ENCODE data around the gene RPL36AL. TPM values are rescaled to one million over a fixed set of nuclear protein-coding genes. Genes with fewer than 3 reads are reported as not detected.
A peak's percentile ranks its signal among the peaks of the same experiment; 100 is the strongest.
"Not testable (repeated sequence)": the region's sequence is repeated elsewhere in the genome, so short reads cannot be mapped to it uniquely, and the experiment has no call there.

Gene RPL36AL
- polyA plus RNA-seq, 1 donor: 150 TPM

DNA sequence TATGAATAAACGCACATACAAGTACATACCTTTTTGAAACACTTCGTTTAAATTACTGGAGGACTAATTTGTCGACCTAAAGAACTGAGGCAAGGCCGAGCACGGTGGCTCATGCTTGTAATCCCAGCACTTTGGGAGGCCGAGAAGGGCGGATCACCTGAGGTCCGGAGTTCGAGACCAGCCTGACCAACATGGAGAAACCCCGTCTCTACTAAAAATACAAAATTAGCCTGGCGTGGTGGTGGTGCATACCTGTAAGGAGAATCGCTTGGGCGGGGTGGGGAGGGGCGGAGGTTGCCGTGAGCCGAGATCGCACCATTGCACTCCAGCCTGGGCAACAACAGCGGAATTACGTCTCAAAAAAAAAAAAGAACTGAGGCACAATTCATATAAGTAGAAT is 1.2 kb downstream of the RPL36AL start:
- DNase-seq: not testable (repeated sequence)

DNA sequence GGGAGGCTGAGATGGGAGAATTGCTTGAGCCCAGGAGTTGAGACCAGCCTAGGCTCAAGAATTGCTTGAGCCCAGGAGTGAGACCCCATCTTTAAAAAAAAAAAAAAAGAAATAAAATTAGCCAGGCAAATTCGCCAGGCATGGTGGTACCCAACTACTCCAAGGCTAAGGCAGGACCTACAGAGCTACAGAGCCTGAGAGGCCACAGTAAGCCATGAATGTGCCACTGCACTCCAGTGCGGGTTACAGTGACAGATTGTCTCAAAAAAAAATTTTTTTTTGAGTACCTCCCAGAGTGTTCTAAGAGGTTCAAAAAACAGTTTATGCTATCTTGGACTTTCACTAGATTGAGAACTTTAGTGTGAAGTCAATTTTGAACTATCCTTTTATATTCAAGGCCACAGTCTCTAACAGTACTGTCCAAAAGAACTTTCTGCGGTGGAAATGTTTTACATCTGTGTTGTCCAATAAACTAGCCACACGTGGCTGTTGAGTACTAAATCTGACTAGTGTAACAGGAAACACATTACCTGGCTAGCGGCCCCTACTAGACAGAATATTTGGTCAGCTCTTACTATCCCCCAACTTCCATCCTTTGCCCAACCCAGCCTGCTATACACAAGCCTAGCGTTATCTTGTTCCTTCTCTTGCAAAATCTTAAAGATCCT is 2.4 kb downstream of the RPL36AL start:
- no peak for DNase-seq

DNA sequence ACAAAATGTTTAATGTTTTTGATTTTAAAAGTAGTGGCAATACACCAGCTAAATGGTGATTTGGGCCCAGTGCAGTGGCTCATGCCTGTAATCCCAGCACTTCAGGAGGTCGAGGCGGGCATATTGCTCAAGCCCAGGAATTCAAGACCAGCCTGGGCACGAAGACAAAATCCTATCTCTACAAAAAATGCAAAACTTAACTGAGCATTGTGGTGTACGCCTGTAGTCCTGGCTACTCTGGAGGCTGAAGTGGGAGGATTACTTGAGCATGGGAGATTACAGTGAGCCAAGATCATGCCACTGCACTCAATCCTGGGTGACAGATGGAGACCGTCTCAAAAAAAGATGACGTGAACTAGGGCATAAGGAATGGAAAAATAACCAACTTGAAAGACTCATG is 4.7 kb downstream of the RPL36AL start:
- no peak for DNase-seq

DNA sequence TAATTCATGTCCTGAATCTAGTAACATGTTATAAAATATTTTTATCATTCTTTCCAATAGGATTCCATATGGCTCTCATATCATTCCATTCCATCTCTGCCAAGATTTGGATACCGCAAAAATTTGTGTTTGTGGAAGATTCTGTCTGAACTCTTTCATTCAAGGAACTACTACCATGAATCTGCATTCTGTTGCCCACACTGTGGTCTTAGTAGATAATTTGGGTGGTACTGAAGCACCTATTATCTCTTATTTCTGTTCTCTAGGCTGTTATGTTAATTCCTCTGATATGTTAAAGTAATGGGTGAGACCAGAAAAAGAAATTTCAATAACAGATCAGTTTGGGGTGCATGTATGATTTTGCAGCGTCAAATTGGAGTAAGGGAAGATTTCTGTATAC is 6.2 kb downstream of the RPL36AL start:
- DNase-seq: no peak

DNA sequence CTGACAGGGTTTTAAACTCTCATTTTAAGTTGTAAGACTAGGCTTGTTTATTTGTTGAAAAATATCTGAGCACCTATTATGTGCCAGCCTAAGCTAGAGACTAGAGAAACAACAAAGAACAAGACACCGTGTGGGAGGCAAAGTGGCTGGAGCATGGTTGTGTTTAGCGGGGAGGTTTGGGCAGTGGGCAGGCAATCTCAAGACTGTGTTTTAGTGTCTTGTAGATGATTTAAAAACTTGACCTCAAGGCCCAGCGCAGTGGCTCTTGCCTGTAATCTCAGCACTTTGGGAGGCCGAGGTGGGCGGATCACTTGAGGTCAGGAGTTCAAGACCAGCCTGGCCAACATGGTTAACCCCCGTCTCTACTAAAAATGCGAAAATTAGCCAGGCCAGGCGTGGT is 7.8 kb downstream of the RPL36AL start:
- DNase-seq: no peak

DNA sequence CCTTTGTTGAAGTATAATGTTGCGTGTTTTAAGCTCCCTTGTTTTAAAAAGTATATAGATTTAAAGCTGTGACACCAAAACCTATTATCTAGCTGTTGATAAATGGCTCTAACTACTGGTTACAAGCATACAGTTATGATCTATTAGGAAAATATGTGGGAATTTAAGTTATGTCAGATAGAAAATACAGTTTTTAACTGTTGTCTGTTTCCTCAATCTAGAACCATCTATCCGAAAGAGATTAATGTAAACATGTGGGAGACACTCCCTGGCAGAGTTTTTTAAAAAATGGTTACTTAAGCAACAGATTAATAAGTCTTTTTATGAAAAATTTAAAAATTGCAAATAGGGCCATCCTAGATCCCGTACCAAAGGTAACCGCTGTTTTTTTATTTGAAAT is 8.2 kb downstream of the RPL36AL start:
- DNase-seq: no peak

DNA sequence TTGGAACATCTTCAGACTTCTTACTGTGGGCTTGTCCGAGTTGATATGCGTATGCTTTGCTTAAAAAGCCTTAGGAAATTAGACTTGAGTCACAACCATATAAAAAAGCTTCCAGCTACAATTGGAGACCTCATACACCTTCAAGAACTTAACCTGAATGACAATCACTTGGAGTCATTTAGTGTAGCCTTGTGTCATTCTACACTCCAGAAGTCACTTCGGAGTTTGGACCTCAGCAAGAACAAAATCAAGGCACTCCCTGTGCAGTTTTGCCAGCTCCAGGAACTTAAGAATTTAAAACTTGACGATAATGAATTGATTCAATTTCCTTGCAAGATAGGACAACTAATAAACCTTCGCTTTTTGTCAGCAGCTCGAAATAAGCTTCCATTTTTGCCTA is 12.8 kb downstream of the RPL36AL start:
- no peak for DNase-seq

DNA sequence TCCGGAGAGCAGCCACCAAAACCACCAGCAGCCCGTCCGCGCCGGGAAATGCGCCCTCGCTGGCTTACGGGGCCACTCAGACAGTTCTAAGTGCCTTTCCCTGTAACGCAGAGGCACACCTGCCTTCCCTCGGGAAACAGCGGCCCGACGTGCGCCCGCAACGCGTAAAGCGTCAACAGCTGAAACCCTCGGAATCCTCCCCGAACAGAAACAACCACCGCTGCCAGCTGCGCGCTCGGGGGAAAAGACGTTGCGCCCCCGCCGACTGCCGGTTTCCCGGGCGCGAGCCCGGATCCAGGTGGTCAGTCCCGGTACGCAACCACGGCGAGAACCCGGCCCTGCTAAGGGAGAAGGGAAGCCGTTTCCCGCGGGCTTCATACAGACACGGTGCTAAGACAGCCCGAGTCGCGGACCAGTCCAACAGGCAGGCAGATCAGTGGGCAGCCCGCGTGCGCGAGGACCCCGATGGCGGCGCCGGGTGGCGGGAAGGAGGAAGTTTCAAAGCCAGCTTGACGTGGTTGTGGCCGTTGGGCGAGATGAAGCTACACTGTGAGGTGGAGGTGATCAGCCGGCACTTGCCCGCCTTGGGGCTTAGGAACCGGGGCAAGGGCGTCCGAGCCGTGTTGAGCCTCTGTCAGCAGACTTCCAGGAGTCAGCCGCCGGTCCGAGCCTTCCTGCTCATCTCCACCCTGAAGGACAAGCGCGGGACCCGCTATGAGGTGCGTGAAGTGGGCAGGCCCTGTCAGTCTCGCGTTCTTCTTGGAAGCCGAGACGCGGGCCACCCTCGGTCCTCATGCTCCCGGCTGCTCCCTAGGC is 21.7 kb downstream of the RPL36AL start, which contains the start of gene LRR1:
TSS of gene LRR1 (plus strand) at position 456 of the 816 bp plus-strand sequence. CDS start at position 537, 81 bp downstream.
- peak; percentile 85 for DNase-seq

DNA sequence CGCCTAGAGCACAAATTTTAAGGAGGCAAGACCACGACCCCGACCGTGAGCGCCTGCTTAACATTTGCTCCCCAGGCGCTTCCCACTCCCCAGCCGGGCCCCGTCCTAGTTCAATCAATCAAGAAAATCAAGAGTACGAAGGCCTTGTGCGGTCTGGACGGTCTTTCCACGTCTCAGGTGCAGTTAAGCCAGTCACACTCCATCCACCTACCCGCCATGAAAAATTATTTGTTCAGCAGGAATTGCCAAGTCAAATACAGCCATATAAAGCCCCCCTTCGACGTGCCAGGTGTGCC is 22.3 kb downstream of the RPL36AL start:
- DNase-seq: no peak

DNA sequence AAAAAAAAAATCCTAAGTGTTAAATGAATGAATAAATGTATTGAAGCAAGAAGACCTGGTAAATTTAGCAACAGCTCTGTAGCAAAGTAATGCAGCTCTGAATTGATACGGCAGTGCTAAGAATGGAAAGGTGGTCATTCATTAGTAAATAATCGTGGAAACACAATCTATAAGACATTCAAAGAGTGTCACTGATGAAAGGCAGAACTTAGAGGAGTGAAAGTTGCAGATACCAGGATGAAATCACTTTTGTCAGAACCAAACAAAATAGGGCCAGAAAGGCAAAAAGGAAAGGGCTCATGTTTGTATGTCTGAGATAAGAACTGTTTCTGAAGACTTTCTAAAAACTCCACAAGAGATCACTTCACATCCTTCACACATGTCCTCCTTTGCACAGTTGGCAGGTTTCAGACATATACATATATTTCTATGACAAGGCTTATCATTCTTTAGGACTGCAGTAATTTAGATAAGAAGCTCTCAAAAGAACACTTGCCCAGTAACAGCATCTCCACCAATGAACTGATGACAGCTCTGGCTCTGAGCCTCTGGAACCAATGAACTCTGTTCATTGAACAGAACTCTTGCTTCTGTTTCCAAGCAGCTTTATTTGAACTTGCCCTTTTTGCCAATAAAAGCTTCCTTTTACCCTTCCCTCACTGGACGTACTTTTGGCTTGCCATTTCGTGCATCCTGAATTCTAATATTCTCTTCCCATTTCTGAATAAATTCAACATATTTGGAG is 25.9 kb downstream of the RPL36AL start:
- DNase-seq: no peak

DNA sequence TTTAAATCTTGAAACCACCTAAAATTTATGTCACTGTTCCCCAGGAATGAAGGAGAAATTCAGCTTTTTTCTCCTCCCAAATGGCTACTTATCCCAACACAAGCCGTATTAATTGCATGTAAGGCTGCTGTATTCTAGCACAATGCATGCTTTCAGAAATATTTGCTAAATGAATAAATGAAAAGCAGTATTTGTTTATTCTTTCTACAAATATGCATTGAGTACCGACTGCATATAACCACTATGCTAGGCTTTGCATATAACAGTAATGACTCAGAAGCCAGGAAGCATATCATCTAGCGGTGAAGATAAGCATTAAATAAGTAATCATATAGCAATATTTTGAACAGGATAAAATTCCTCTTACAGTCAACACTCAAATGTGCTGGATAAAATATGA is 27.4 kb downstream of the RPL36AL start:
- no peak for DNase-seq

DNA sequence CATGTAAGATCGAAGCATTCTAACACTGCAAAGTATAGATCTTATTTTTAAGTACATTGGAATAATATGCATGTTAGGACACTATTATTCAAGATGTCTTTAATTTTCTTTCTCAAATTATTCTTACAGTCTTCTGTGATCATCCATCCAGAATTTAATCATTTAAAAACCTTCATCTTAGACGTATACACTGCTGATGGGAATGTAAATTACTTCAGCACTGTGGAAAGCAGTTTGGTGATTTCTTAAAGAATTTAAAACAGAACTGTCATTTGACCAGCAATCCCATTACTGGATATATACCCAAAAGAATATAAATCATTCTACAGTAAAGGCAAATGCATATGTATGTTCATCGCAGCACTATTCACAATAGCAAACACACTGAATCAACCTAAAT is 31.0 kb downstream of the RPL36AL start:
- no peak for DNase-seq

DNA sequence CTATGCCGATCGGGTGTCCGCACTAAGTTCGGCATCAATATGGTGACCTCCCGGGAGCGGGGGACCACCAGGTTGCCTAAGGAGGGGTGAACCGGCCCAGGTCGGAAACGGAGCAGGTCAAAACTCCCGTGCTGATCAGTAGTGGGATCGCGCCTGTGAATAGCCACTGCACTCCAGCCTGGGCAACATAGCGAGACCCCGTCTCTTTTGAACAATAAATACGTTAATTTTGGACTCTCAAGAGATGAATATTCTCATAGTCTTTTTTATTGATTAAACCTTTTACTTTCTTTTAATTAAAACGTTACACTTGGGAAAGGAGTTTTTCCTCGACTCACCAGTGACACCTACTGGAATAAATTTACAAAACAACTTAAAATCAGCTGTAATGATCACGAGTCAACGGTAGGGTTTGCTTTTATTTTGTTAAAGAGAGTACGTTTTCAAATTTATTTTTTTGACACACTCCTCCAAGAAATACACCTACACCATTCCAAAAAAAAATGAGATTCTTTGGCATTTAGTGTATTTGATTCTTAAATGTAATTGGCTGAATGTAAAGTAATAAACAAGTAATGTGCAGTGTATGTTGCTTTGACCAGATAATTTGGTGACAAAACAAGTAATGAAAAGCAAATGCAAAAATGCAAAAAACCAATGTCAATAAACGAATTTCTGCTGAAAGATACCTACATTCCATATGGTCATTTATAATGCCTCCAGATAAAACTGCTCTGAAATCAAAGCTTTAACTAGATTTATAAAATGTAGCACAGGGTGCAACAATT is 33.6 kb downstream of the RPL36AL start:
- DNase-seq: peak; percentile 69

DNA sequence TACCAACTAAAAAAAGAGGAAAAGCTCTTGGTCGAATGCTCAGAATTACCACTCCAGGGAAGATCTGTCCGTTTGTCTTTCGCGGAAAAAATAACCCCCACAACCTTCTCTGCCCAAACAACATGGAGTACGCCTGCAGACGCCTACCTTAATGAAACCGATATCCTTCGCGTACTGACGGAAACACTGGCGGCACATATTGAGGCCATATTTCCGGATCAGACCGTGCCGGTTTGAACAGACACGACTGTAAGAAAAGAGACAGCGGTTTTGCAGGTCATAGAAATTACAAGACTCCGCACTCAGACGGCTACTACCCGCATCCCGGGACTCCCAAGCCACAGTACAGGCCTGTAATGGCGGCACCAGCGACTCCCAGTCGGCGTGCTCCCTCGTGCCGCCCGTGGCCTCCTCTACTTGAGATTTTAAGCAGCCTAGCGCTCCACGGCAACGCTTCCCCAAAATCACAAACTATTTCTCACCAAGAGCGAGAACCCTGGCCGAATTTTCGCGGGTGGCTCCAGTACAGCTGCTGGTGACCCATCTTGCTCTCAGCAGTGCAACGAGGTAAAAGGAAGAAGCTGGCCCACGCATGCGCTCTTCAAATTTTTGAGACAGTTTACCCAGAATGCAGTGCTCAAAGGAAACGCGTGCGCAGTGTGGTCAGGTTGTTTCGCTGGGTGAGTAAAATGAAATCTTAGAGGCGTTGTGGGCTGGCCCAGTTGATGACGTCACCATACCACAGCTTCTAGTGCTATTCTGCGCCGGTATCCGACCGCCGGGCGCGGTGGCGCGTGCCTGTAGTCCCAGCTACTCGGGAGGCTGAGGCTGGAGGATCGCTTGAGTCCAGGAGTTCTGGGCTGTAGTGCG is 34.4 kb downstream of the RPL36AL start, which contains the start of gene RPS29:
TSS of gene RPS29 (minus strand) at position 578 of the 870 bp plus-strand sequence. CDS start at position 544, 34 bp downstream.
- peak; percentile 99 for DNase-seq

DNA sequence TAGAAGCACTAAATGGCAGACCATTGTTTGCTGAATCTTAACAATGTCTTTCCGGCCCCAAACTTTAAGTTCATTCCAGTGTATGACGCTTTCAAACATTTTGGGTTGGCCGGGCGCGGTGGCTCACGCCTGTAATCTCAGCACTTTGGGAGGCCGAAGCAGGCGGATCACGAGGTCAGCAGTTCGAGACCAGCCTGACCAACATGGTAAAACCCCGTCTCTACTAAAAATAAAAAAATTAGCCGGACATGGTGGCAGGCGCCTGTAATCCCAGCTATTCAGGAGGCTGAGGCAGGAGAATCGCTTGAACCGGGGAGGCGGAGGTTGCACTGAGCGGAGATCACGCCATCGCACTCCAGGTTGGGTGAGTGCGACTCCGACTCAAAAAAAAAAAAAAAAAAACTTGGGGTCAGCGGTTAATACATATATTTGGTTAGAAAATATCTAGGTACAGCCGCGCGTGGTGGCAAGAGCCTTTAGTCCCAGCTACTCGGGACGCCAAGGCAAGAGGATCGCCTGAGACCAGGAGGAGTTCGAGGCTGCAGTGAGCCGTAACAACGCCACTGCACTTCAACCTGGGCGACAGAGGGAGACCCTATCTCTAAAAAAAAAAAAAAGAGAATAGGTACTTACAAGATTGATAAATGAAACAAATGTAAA is 35.3 kb downstream of the RPL36AL start:
- DNase-seq: not testable (repeated sequence)

DNA sequence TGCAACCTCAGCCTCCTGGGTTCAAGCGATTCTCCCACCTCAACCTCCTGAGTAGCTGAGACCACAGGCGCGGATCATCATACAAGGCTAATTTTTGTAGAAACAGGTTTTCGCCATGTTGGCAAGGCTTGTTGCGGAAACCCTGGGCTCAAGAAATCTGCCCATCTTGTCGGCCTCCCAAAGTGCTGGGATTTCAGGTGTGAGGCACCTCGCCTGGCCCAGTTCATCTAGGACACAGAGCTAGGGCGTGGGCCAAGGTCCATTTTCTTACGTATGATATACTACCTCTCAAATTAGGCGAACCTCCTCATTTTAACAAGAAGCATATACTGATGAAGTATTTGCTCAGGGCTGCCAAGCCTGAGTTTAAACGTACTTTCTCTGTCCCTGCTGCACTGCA is 36.4 kb downstream of the RPL36AL start:
- DNase-seq: no peak

DNA sequence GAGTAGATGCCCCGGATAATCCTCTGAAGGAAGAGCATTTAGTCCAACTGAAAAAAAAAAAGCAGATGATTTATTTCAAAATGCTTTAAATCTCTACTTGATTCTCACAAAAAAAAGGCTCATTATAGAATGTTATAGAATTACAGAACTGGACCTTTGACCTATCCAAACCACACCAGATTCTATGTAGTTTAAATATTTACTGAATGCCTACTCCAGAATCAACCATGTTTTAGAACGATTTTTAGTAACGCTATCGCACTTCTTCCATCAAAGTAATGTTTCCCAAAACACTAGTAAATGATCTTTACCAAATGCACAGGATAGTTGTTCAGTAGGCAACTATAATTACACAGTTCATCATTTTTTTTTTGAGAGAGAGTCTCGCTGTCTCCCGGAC is 36.8 kb downstream of the RPL36AL start:
- no peak for DNase-seq

DNA sequence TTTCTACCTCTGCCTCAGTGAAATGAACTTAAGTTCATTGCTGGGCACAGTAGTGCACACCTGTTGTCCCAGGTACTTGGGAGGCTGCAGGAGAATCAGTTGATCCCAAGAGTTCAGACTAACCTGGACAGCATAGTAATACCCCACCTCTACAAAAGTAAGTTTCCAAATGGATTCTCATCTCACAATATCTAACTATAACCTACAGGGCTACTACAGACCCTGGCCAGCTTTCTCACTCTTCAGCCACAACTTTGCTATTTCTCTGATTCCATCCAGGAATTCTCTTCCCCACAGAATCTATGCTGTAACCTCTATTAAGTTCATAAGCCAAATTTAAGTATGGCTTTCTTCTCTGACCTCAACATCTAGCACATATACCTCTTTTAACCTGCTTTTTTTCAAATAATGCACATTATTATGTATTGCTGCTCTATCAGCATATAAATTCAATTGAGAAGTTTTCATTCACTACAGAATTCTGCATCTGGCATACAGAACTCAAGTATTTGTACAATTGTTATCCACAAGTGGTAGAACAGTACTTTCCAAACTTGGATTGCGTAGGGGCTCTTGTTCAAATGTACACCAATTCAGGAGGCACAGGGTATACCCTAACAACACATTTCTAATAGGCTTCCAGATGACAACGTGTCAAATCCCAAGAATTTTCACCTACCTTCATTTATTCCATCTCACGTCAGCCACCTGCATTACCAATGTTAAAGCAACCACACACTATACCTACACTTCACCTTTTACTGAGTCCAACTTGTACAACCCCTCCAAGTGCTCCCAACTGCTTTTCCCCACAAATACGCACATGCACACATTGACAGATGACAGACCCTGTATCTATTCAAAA is 38.1 kb downstream of the RPL36AL start:
- no peak for DNase-seq

DNA sequence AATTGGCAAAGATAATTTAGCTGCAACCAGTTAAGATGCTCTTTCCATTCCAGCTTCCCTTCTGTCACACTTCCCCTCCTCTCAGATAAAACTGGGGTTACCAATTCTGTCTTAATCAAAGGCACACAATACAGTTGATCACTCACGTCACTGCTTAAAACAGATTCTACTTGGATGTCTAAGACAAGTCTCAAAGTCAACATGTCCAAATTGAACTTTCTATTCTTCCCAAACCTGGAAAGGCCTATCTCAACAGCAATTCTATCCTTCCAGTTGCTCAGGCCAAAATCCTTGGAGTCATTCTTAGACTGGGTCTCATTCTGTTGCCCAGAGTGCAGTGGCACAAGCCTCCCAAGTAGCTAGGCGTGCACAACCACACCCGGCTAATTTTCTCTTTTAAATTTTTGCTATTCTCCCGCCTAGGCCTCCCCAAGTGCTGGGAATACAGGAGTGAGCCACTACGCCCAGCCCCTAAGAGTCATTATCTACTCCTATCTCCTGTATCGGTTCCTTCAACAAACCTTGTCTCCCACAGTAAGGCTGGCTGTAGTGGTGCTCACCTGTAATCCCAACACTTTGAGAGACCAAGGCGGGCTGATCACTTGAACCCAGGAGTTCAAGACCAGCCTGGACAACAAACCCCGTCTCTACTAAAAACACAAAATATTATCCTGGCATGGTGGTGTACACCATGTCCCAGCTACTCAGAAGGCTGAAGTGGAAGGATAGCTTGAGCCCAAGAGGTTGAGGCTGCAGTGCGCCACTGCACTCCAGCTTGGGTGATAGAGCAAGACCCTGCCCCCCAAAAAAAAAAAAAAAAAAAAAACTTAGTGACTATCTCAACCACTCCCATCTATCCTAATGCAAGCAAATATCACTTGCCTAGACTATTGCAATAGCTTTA is 39.0 kb downstream of the RPL36AL start:
- no peak for DNase-seq
